ENCODE data around the gene CHST15. TPM values are rescaled to one million over a fixed set of nuclear protein-coding genes. Genes with fewer than 3 reads are reported as not detected.

Gene CHST15
- total and polyA plus RNA-seq, 2 of the 8 experiments (the other 6 are each of a cell fraction or from before 2014, with no cell fraction given), result 8.8 to 9.1 TPM

- TF ChIP-seq, protein P1, sequence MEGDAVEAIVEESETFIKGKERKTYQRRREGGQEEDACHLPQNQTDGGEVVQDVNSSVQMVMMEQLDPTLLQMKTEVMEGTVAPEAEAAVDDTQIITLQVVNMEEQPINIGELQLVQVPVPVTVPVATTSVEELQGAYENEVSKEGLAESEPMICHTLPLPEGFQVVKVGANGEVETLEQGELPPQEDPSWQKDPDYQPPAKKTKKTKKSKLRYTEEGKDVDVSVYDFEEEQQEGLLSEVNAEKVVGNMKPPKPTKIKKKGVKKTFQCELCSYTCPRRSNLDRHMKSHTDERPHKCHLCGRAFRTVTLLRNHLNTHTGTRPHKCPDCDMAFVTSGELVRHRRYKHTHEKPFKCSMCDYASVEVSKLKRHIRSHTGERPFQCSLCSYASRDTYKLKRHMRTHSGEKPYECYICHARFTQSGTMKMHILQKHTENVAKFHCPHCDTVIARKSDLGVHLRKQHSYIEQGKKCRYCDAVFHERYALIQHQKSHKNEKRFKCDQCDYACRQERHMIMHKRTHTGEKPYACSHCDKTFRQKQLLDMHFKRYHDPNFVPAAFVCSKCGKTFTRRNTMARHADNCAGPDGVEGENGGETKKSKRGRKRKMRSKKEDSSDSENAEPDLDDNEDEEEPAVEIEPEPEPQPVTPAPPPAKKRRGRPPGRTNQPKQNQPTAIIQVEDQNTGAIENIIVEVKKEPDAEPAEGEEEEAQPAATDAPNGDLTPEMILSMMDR (IDR thresholded peaks at IDR 0.05; ENCODE audit: control extremely low read depth in 1 of 3, insufficient read depth in 1 of 3, low read depth in 1 of 3, low read length in 3 of 3), result no peak
- no peak for TF ChIP-seq CBX8 (IDR thresholded peaks at IDR 0.05; ENCODE audit: borderline replicate concordance, low read depth, low read length)
- no peak for TF ChIP-seq JUND (IDR thresholded peaks at IDR 0.05; ENCODE audit: low read length)
- no peak for TF ChIP-seq MAX (IDR thresholded peaks at IDR 0.05)
- no peak for TF ChIP-seq ZNF274 (IDR thresholded peaks at IDR 0.05; ENCODE audit: borderline replicate concordance, extremely low read depth, low read length)
- no peak for TF ChIP-seq NANOG (IDR thresholded peaks at IDR 0.05; ENCODE audit: insufficient read depth, low read depth, low read length, poor library complexity, severe bottlenecking)
- TF ChIP-seq RNF2 (IDR thresholded peaks at IDR 0.05; ENCODE audit: borderline replicate concordance, low read depth, low read length, missing control alignments, poor library complexity, severe bottlenecking), result no peak
Measured at GRCh38 chr10:124050021-124051015, 43.1 kb downstream of the CHST15 start (continued).
